Neural cell (in vitro differentiated cells): ENCODE data around the gene MGLL. TPM values are rescaled to one million over a fixed set of nuclear protein-coding genes. Genes with fewer than 3 reads are reported as not detected.

Source experiments
- H2AFZ ChIP-seq: fragments of 200-600, 300-800 bp; sonication (generic), shearing (Covaris generic); 2 replicates; pipeline ENCODE4 v1.6.0; 2014; ENCODE audit warnings: low read depth, mild to moderate bottlenecking, antibody characterized with exemption, low read length, moderate library complexity
- H3F3A ChIP-seq: fragments of 200-600 bp; shearing (Covaris generic); 2 replicates; pipeline ENCODE4 v1.6.1; 2016; ENCODE audit warnings: mild to moderate bottlenecking, moderate library complexity, mixed read lengths, antibody characterized with exemption, low read length; ENCODE audit not compliant: insufficient read depth, poor library complexity, severe bottlenecking
- H3K27ac ChIP-seq: fragments of 200-600, 300-800 bp; sonication (generic), shearing (Covaris generic); 2 replicates; pipeline ENCODE4 v1.5.1; 2014; ENCODE audit warnings: mild to moderate bottlenecking, low read length, moderate library complexity
- H3K27me3 ChIP-seq: fragments of 300-800, 200-600 bp; sonication (generic), shearing (Covaris generic); 2 replicates; pipeline ENCODE4 v1.6.0; 2014; ENCODE audit warnings: mild to moderate bottlenecking, low read depth, low read length, moderate library complexity; ENCODE audit not compliant: insufficient read depth
- H3K36me3 ChIP-seq: fragments of 300-800, 200-600 bp; sonication (generic), shearing (Covaris generic); 2 replicates; pipeline ENCODE4 v1.5.1; 2014; ENCODE audit warnings: mild to moderate bottlenecking, antibody characterized with exemption, low read length, moderate library complexity; ENCODE audit not compliant: insufficient read depth
- H3K4me2 ChIP-seq: fragments of 300-800, 200-600 bp; sonication (generic), shearing (Covaris generic); 2 replicates; pipeline ENCODE4 v1.6.0; 2014; ENCODE audit warnings: mild to moderate bottlenecking, low read length
- H3K4me3 ChIP-seq: fragments of 300-800, 200-600 bp; sonication (generic), shearing (Covaris generic); 2 replicates; pipeline ENCODE4 v1.5.1; 2014; ENCODE audit warnings: mild to moderate bottlenecking, low read length, moderate library complexity
- H3K79me2 ChIP-seq: fragments of 200-600 bp; shearing (Covaris generic); replicated peaks from 2 replicates; pipeline ENCODE4 v1.6.0; 2014; ENCODE audit warnings: mild to moderate bottlenecking, low read length, moderate library complexity; ENCODE audit not compliant: insufficient read depth
- H3K9ac ChIP-seq: fragments of 300-800, 200-600 bp; sonication (generic), shearing (Covaris generic); 2 replicates; pipeline ENCODE4 v1.6.1; 2016; ENCODE audit warnings: mild to moderate bottlenecking, low read length, mixed read lengths
- H3K9me2 ChIP-seq: fragments of 200-600 bp; shearing (Covaris generic); 2 replicates; pipeline ENCODE4 v1.6.1; 2016; ENCODE audit warnings: mild to moderate bottlenecking, low read length, mixed read lengths; ENCODE audit not compliant: insufficient read depth
- H3K9me3 ChIP-seq: fragments of 200-600, 300-800 bp; sonication (generic), shearing (Covaris generic); 2 replicates; pipeline ENCODE4 v1.6.1; 2016; ENCODE audit warnings: mild to moderate bottlenecking, mixed run types, low read length, moderate library complexity, mixed read lengths
- H4K20me1 ChIP-seq: fragments of 200-600 bp; shearing (Covaris generic); 2 replicates; pipeline ENCODE4 v1.6.1; 2016; ENCODE audit warnings: mild to moderate bottlenecking, mixed run types; ENCODE audit not compliant: insufficient read depth
- CTCF ChIP-seq: fragments of 450-650 bp; IDR thresholded peaks from 2 replicates; pipeline ENCODE4 v1.5.1; 2014; ENCODE audit warnings: antibody characterized with exemption, mild to moderate bottlenecking, moderate library complexity; ENCODE audit not compliant: poor library complexity, severe bottlenecking
- EP300 ChIP-seq: fragments of 450-650 bp; conservative IDR thresholded peaks from 2 replicates; pipeline ENCODE4 v1.6.1; 2014; ENCODE audit warnings: antibody characterized with exemption, mild to moderate bottlenecking, moderate library complexity; ENCODE audit not compliant: poor library complexity, severe bottlenecking
- EZH2 ChIP-seq: fragments of 200-600, 300-800 bp; shearing (Covaris generic), sonication (generic); IDR thresholded peaks from 2 replicates; pipeline ENCODE4 v1.6.1; 2014; ENCODE audit warnings: antibody characterized with exemption, low read length, borderline replicate concordance, mild to moderate bottlenecking; ENCODE audit not compliant: insufficient read depth, poor library complexity, severe bottlenecking
- MXI1 ChIP-seq: fragments of 450-650 bp; conservative IDR thresholded peaks from 2 replicates; pipeline ENCODE4 v1.6.1; 2014; ENCODE audit warnings: antibody characterized with exemption, mild to moderate bottlenecking; ENCODE audit not compliant: poor library complexity, severe bottlenecking
- POLR2AphosphoS5 ChIP-seq: IDR thresholded peaks from 2 replicates; pipeline ENCODE4 v1.6.1; 2012
- RAD21 ChIP-seq: fragments of 450-650 bp; conservative IDR thresholded peaks from 2 replicates; pipeline ENCODE4 v1.6.1; 2014; ENCODE audit warnings: antibody characterized with exemption, mild to moderate bottlenecking, moderate library complexity
- REST ChIP-seq: IDR thresholded peaks from 2 replicates; pipeline ENCODE4 v1.6.1; 2012; ENCODE audit warnings: borderline replicate concordance
- SMC3 ChIP-seq: fragments of 450-650 bp; conservative IDR thresholded peaks from 2 replicates; pipeline ENCODE4 v1.6.1; 2014; ENCODE audit warnings: antibody characterized with exemption, mild to moderate bottlenecking, moderate library complexity; ENCODE audit not compliant: poor library complexity
- TAF1 ChIP-seq: IDR thresholded peaks from 2 replicates; pipeline ENCODE4 v1.6.1; 2012; ENCODE audit warnings: low read depth
- polyA plus RNA-seq: library from polyadenylated mRNA; depleted of rRNA; stranded (reverse); fragments of >200 nt; gene quantifications from 2 replicates; pipeline ENCODE4 v1.2.3, GENCODE V29; 2014

MGLL gene
- polyA plus RNA-seq, 1 donor from 2014 or later = 2.0 TPM

GRCh38 chr3:127668906-127669305 lies 153.4 kb downstream of the MGLL start:
- Histone ChIP-seq H3K9me3 (no peaks in the 10 kb centered on the region), H3F3A (no peaks in the 10 kb centered on the region), H3K4me3 (no peak overlapping the region), H3K9me2 (no peaks in the 10 kb centered on the region), H3K79me2 (no peaks in the 10 kb centered on the region), H3K36me3 (peaks cover 3% of the 10 kb centered on the region), H3K27ac (no peak overlapping the region), H3K27me3 (no peaks in the 10 kb centered on the region), H3K9ac (no peak overlapping the region), H3K4me2 (no peak overlapping the region), H4K20me1 (no peaks in the 10 kb centered on the region), H2AFZ (no peak overlapping the region)
- TF ChIP-seq MXI1 (no peak), EP300 (no peak), REST (no peak), RAD21 (no peak), CTCF (no peak), TAF1 (no peak), POLR2AphosphoS5 (no peak), SMC3 (no peak), EZH2 (no peak)

- TF ChIP-seq POLR2AphosphoS5 (no peak), RAD21 (no peak), EP300 (no peak), MXI1 (no peak), SMC3 (no peak), TAF1 (no peak), REST (no peak), CTCF (no peak), EZH2 (no peak)
- no peaks in the 10 kb centered on the region for H3K79me2 ChIP-seq
- H3K9ac ChIP-seq = no peak overlapping the region
- no peak overlapping the region for H3K27ac ChIP-seq
- no peaks in the 10 kb centered on the region for H4K20me1 ChIP-seq
- no peaks in the 10 kb centered on the region for H3K9me2 ChIP-seq
- H3K36me3 ChIP-seq = peaks cover 3% of the 10 kb centered on the region
- no peak overlapping the region for H2AFZ ChIP-seq
- no peaks in the 10 kb centered on the region for H3F3A ChIP-seq
- H3K4me2 ChIP-seq = no peak overlapping the region
- no peaks in the 10 kb centered on the region for H3K9me3 ChIP-seq
- H3K4me3 ChIP-seq = no peak overlapping the region
- H3K27me3 ChIP-seq = no peaks in the 10 kb centered on the region
Observed at GRCh38 chr3:127667119-127667681, 155.1 kb downstream of the MGLL start.
